ENCODE data around the gene SPG11. TPM values are rescaled to one million over a fixed set of nuclear protein-coding genes. Genes with fewer than 3 reads are reported as not detected.
"Not testable (repeated sequence)": the region's sequence is repeated elsewhere in the genome, so short reads cannot be mapped to it uniquely, and the experiment has no call there.

SPG11 gene
- total and polyA plus RNA-seq, 2 donors from 2014 or later: 35.3 to 100 TPM

DNA sequence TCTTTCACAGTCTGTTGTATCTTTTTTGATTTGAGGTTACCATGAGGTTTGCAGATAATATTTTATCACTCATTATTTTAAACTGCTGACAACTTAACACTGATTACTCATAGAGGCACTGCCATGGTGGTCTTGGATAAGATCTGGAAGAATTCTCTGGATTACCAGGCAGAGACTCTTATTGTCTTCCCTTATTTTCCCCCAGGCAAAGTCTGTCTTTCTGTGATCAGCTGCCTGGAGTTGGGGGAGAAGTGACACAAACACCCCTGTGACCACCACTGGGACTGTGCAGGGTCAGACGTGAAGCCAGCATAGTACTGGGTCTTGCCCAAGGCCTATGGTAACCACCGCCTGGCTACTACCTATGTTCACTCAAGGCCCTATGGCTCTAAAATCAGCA is 42.9 kb upstream of the SPG11 start:
- FAIRE-seq (no peak), DNase-seq (no peak)
- Histone ChIP-seq H3K36me3 (ENCODE audit: control insufficient read depth in 2 of 3, insufficient read depth in 3 of 3, low read length in 3 of 3) (no peaks in the 10 kb centered on the region), H3K27me3 (ENCODE audit: control insufficient read depth, insufficient read depth, low read length) (no peaks in the 10 kb centered on the region), H3K27ac (ENCODE audit: low read depth in 2 of 2, low read length in 2 of 2) (no peak overlapping the region), H3K4me1 (ENCODE audit: control insufficient read depth in 2 of 3, insufficient read depth in 2 of 3, low read depth in 1 of 3, low read length in 3 of 3) (no peaks in the 10 kb centered on the region), H3K4me3 (ENCODE audit: low read length in 3 of 3) (no peak overlapping the region), H3K9ac (ENCODE audit: low read length in 3 of 3) (no peak overlapping the region), H3K9me3 (ENCODE audit: control insufficient read depth in 2 of 3, insufficient read depth in 1 of 3, low read length in 3 of 3) (no peaks in the 10 kb centered on the region)
- TF ChIP-seq CTCF (IDR thresholded peaks at IDR 0.05; ENCODE audit: borderline replicate concordance, extremely low read depth, insufficient read depth): no peak
- intact Hi-C loops (cut with DNase I): no loop called here

DNA sequence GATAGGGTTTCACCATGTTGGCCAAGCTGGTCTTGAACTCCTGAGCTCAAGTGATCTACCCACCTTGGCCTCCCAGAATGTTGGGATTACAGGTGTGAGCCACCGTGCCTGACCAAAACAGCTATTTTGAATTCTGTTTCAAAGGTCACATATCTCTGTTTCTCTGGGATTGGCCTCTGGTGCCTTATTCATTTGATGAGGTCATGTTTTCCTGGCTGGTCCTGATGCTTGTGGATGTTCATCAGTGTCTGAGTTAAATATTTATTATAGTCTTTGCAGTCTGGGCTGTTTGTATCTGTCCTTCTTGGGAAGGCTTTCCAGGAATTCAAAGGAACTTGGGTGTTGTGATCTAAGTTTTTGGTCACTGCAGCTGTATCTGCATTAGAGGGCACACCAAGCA is 42.5 kb upstream of the SPG11 start:
- no peak for TF ChIP-seq CTCF (IDR thresholded peaks at IDR 0.05; ENCODE audit: borderline replicate concordance, extremely low read depth, insufficient read depth)
- intact Hi-C loops (cut with DNase I): no loop called here
- H3K27ac ChIP-seq (ENCODE audit: low read depth in 2 of 2, low read length in 2 of 2): no peak overlapping the region
- no peaks in the 10 kb centered on the region for H3K4me1 ChIP-seq (ENCODE audit: control insufficient read depth in 2 of 3, insufficient read depth in 2 of 3, low read depth in 1 of 3, low read length in 3 of 3)
- H3K36me3 ChIP-seq (ENCODE audit: control insufficient read depth in 2 of 3, insufficient read depth in 3 of 3, low read length in 3 of 3): no peaks in the 10 kb centered on the region
- DNase-seq (no peak), FAIRE-seq (no peak)
- H3K9ac ChIP-seq (ENCODE audit: low read length in 3 of 3): no peak overlapping the region
- no peak overlapping the region for H3K4me3 ChIP-seq (ENCODE audit: low read length in 3 of 3)
- H3K9me3 ChIP-seq (ENCODE audit: control insufficient read depth in 2 of 3, insufficient read depth in 1 of 3, low read length in 3 of 3): no peaks in the 10 kb centered on the region
- H3K27me3 ChIP-seq (ENCODE audit: control insufficient read depth, insufficient read depth, low read length): no peaks in the 10 kb centered on the region

DNA sequence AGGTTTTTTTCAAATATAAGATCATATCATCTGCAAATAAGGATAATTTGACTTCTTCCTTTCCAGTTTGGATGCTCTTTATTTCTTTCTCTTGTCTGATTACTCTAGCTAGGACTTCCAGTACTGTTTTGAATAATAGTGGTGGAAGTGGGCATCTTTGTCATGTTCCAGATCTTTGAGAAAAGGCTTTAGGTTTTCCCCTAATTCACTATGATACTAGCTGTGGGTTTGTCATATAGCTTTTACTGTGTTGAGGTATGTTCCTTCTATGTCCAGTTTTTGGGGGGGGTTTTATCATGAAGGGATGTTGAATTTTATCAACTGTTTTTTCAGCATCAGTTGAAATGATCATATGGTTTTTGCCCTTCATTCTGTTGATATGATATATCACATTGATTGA is 37.2 kb upstream of the SPG11 start:
- H3K9ac ChIP-seq (ENCODE audit: low read length in 3 of 3); H3K9me3 ChIP-seq (ENCODE audit: control insufficient read depth in 2 of 3, insufficient read depth in 1 of 3, low read length in 3 of 3); H3K27me3 ChIP-seq (ENCODE audit: control insufficient read depth, insufficient read depth, low read length); H3K36me3 ChIP-seq (ENCODE audit: control insufficient read depth in 2 of 3, insufficient read depth in 3 of 3, low read length in 3 of 3); H3K4me3 ChIP-seq (ENCODE audit: low read length in 3 of 3); intact Hi-C loops (cut with DNase I); H3K4me1 ChIP-seq (ENCODE audit: control insufficient read depth in 2 of 3, insufficient read depth in 2 of 3, low read depth in 1 of 3, low read length in 3 of 3); H3K27ac ChIP-seq (ENCODE audit: low read depth in 2 of 2, low read length in 2 of 2); DNase-seq; FAIRE-seq: not testable (repeated sequence)

- H3K36me3 ChIP-seq (ENCODE audit: control insufficient read depth in 2 of 3, insufficient read depth in 3 of 3, low read length in 3 of 3): no peaks in the 10 kb centered on the region
Observed at GRCh38 chr15:44698641-44699040, 35.2 kb upstream of the SPG11 start.

More at GRCh38 chr15:44698641-44699040, 35.2 kb upstream of the SPG11 start:
- Histone ChIP-seq H3K27me3 (ENCODE audit: control insufficient read depth, insufficient read depth, low read length) (no peaks in the 10 kb centered on the region), H3K4me3 (ENCODE audit: low read length in 3 of 3) (no peak overlapping the region), H3K4me1 (ENCODE audit: control insufficient read depth in 2 of 3, insufficient read depth in 2 of 3, low read depth in 1 of 3, low read length in 3 of 3) (no peaks in the 10 kb centered on the region), H3K9me3 (ENCODE audit: control insufficient read depth in 2 of 3, insufficient read depth in 1 of 3, low read length in 3 of 3) (no peaks in the 10 kb centered on the region), H3K9ac (ENCODE audit: low read length in 3 of 3) (no peak overlapping the region), H3K27ac (ENCODE audit: low read depth in 2 of 2, low read length in 2 of 2) (no peak overlapping the region)
- FAIRE-seq: no peak
- TF ChIP-seq CTCF (IDR thresholded peaks at IDR 0.05; ENCODE audit: borderline replicate concordance, extremely low read depth, insufficient read depth): no peak
- intact Hi-C loops (cut with DNase I): no loop called here
- no peak for DNase-seq
